Activated naive CD4-positive, alpha-beta T cell treated with anti-CD3 and anti-CD28 coated beads, Interleukin-2, amount 50 U/mL, for 24 hours (primary cell): Measurements from ENCODE around the gene USP36.
A peak's percentile ranks its signal among the peaks of the same experiment; 100 is the strongest.

Experiments used
- H3K27ac Mint-ChIP-seq: one replicate; pipeline ENCODE4 v1.8.0; 2021; ENCODE audit warnings: mild to moderate bottlenecking, mixed read lengths
- H3K27me3 Mint-ChIP-seq: one replicate; pipeline ENCODE4 v1.8.0; 2021; ENCODE audit warnings: mixed read lengths
- H3K36me3 Mint-ChIP-seq: one replicate; pipeline ENCODE4 v1.8.0; 2021; ENCODE audit warnings: mixed read lengths
- H3K4me1 Mint-ChIP-seq: one replicate; pipeline ENCODE4 v1.8.0; 2021; ENCODE audit warnings: mixed read lengths
- H3K4me3 Mint-ChIP-seq: one replicate; pipeline ENCODE4 v1.8.0; 2021; ENCODE audit warnings: mild to moderate bottlenecking, mixed read lengths
- H3K9me3 Mint-ChIP-seq: one replicate; pipeline ENCODE4 v1.8.0; 2021; ENCODE audit warnings: mixed read lengths

Gene USP36

GRCh38 chr17:78855561-78856165 lies 15.0 kb upstream of the USP36 start:
- Mint-ChIP-seq H3K27ac (no peak overlapping the region), H3K36me3 (no peaks in the 10 kb centered on the region), H3K27me3 (no peaks in the 10 kb centered on the region), H3K9me3 (no peaks in the 10 kb centered on the region), H3K4me1 (no peaks in the 10 kb centered on the region), H3K4me3 (no peak overlapping the region)

DNA sequence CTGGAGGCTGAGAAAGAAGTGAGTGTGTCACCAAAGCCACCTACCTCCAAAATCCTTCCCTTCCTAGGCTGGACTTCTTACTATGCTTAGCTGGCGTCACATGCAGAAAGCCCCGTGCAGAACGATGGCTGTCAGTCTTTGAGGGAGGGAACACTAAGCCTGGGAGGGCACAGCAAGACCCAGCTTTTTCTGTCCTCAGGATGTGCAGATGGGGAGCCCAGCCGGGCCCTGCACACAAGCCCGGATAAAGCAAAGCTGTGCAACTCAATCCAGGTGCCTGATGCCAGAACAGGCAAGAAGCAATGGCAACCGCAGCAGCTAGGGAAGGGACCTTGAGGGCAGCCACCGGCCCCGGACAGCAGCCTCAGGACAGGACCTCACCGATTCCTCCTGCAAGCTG lies 13.9 kb upstream of the USP36 start:
- Mint-ChIP-seq H3K36me3 (no peaks in the 10 kb centered on the region), H3K9me3 (no peaks in the 10 kb centered on the region), H3K4me1 (no peaks in the 10 kb centered on the region), H3K27me3 (no peaks in the 10 kb centered on the region), H3K4me3 (no peak overlapping the region), H3K27ac (no peak overlapping the region)

DNA sequence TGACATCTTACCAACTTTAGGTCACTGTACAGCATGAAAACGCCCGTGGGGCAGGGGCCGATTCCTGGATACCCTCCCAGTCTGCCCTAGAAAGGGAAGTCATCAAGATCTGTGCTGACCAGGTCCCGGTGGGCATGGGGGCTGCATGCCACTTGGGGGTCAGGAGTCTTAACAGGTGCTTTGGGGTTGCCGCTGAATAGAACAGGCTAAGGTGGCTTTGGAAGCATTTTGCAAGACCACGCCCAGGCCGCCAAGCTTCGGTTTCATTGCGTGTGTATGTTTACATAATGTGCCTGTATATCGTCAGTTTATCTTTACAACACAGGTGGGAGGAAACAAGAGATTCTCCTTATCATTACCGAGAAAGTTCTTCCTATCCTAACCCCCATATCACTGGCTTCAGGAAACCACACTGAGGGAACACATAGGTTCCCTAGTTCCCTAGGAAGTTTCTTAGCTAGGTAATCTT lies 13.3 kb upstream of the USP36 start:
- no peak overlapping the region for H3K27ac Mint-ChIP-seq
- no peak overlapping the region for H3K4me3 Mint-ChIP-seq
- H3K9me3 Mint-ChIP-seq = no peaks in the 10 kb centered on the region
- H3K36me3 Mint-ChIP-seq = no peaks in the 10 kb centered on the region
- H3K4me1 Mint-ChIP-seq = no peaks in the 10 kb centered on the region
- H3K27me3 Mint-ChIP-seq = no peaks in the 10 kb centered on the region

- Mint-ChIP-seq H3K4me3 (no peak overlapping the region), H3K27me3 (no peaks in the 10 kb centered on the region), H3K36me3 (no peaks in the 10 kb centered on the region), H3K4me1 (no peaks in the 10 kb centered on the region), H3K9me3 (no peaks in the 10 kb centered on the region), H3K27ac (no peak overlapping the region)
Measured at GRCh38 chr17:78852709-78853121, 12.1 kb upstream of the USP36 start.

GRCh38 chr17:78849026-78849425 lies 8.4 kb upstream of the USP36 start:
- Mint-ChIP-seq H3K36me3 (no peaks in the 10 kb centered on the region), H3K4me1 (peaks cover 7% of the 10 kb centered on the region), H3K4me3 (no peak overlapping the region), H3K27ac (no peak overlapping the region), H3K9me3 (no peaks in the 10 kb centered on the region), H3K27me3 (no peaks in the 10 kb centered on the region)

DNA sequence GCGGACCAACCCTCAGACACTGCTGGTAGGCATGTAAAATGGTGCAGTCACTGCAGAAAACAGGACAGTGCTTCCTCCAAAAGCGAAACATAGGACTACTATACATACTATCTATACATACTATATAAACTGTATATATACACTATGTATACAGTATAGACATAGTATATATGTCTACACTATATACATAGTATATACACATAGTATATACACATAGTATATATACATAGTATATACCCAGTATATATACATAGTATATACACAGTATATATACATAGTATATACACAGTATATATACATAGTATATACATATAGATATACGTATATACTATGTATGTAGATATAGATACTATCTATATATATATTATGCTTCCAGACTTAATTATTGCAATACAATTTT lies 6.4 kb upstream of the USP36 start:
- no peak overlapping the region for H3K27ac Mint-ChIP-seq
- H3K4me3 Mint-ChIP-seq = no peak overlapping the region
- no peaks in the 10 kb centered on the region for H3K36me3 Mint-ChIP-seq
- no peaks in the 10 kb centered on the region for H3K27me3 Mint-ChIP-seq
- H3K9me3 Mint-ChIP-seq = no peaks in the 10 kb centered on the region
- peaks cover 12% of the 10 kb centered on the region for H3K4me1 Mint-ChIP-seq

GRCh38 chr17:78844301-78845005 lies 3.8 kb upstream of the USP36 start:
- Mint-ChIP-seq H3K27me3 (no peaks in the 10 kb centered on the region), H3K4me1 (peaks cover 16% of the 10 kb centered on the region), H3K27ac (peak overlapping the region; percentile 33), H3K4me3 (no peak overlapping the region), H3K36me3 (peaks cover 2% of the 10 kb centered on the region), H3K9me3 (no peaks in the 10 kb centered on the region)

- Mint-ChIP-seq H3K27ac (no peak overlapping the region), H3K27me3 (no peaks in the 10 kb centered on the region), H3K9me3 (no peaks in the 10 kb centered on the region), H3K36me3 (peaks cover 6% of the 10 kb centered on the region), H3K4me1 (peaks cover 28% of the 10 kb centered on the region), H3K4me3 (no peak overlapping the region)
Measured at GRCh38 chr17:78842881-78843565, 2.4 kb upstream of the USP36 start.

DNA sequence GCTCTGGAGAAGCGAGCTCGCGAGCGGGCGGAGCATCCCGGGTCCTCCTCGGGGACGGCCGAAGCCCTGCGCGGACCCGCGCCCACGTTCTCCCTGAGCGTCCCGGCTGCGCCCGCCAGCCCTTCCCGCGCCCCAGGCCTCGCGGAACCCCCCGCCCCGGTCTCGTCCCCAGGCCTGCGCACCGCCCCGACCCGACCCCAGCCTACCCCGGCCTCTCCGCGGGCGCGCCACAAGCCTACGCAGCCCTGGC lies 159 bp downstream of the USP36 start:
- Mint-ChIP-seq H3K9me3 (no peaks in the 10 kb centered on the region), H3K27me3 (no peaks in the 10 kb centered on the region), H3K4me1 (peaks cover 51% of the 10 kb centered on the region), H3K4me3 (peak overlapping the region; percentile 84), H3K27ac (peak overlapping the region; percentile 95), H3K36me3 (peaks cover 19% of the 10 kb centered on the region)

GRCh38 chr17:78839762-78840529 lies 668 bp downstream of the USP36 start:
- peak overlapping the region; percentile 89 for H3K27ac Mint-ChIP-seq
- peaks cover 51% of the 10 kb centered on the region for H3K4me1 Mint-ChIP-seq
- peaks cover 19% of the 10 kb centered on the region for H3K36me3 Mint-ChIP-seq
- no peaks in the 10 kb centered on the region for H3K27me3 Mint-ChIP-seq
- H3K4me3 Mint-ChIP-seq = peak overlapping the region; percentile 95
- no peaks in the 10 kb centered on the region for H3K9me3 Mint-ChIP-seq

- H3K9me3 Mint-ChIP-seq = no peaks in the 10 kb centered on the region
- H3K27ac Mint-ChIP-seq = peak overlapping the region; percentile 89
- peak overlapping the region; percentile 95 for H3K4me3 Mint-ChIP-seq
- H3K4me1 Mint-ChIP-seq = peaks cover 47% of the 10 kb centered on the region
- peaks cover 19% of the 10 kb centered on the region for H3K36me3 Mint-ChIP-seq
- H3K27me3 Mint-ChIP-seq = no peaks in the 10 kb centered on the region
Measured at GRCh38 chr17:78839235-78839761, 1.3 kb downstream of the USP36 start.

DNA sequence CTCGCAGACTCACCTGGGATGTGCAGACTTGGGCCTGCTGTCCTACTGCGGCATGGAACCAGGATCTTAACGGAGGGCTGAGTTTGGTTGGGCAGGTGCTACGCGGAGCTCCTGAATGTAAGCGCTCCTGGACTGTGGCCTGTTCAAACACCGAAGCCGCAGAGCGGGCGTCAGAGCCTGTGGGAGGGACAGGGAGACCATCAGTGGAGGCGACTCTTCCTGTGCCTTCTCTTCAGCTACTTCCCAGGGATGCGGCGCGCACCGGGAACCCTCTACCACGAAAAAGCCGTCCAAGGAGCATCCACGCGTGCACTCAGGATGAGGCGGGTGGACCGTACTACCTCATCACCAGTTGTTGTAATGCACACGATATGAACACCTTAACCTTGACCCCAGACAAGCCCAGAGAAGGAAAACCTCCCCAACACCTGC lies 2.0 kb downstream of the USP36 start:
- H3K27me3 Mint-ChIP-seq = no peaks in the 10 kb centered on the region
- no peaks in the 10 kb centered on the region for H3K9me3 Mint-ChIP-seq
- H3K4me3 Mint-ChIP-seq = peak overlapping the region; percentile 95
- peak overlapping the region; percentile 46 for H3K27ac Mint-ChIP-seq
- H3K36me3 Mint-ChIP-seq = peaks cover 21% of the 10 kb centered on the region
- H3K4me1 Mint-ChIP-seq = peaks cover 43% of the 10 kb centered on the region

GRCh38 chr17:78836420-78837021 lies 4.1 kb downstream of the USP36 start:
- Mint-ChIP-seq H3K27ac (no peak overlapping the region), H3K36me3 (peaks cover 22% of the 10 kb centered on the region), H3K4me3 (peak overlapping the region; percentile 16), H3K9me3 (no peaks in the 10 kb centered on the region), H3K27me3 (no peaks in the 10 kb centered on the region), H3K4me1 (peaks cover 41% of the 10 kb centered on the region)

DNA sequence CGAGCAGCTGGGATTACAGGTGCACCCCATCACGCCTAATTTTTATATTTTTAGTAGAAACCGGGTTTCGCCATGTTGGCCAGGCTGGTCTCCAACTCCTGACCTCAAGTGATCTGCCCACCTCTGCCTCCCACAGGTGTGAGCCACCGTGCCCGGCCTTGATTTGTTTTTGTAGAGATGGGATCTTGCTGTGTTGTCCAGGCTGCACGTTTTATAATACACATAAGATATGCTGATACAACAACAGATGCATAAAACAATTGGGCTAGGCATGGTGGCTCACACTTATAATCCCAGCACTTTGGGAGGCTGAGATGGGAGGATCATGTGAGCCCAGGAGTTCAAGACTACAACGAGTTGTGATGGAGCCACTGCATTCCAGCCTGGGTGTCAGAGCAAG lies 6.0 kb downstream of the USP36 start:
- no peak overlapping the region for H3K27ac Mint-ChIP-seq
- no peaks in the 10 kb centered on the region for H3K27me3 Mint-ChIP-seq
- H3K4me3 Mint-ChIP-seq = no peak overlapping the region
- peaks cover 47% of the 10 kb centered on the region for H3K4me1 Mint-ChIP-seq
- no peaks in the 10 kb centered on the region for H3K9me3 Mint-ChIP-seq
- H3K36me3 Mint-ChIP-seq = peaks cover 27% of the 10 kb centered on the region

GRCh38 chr17:78832541-78832810 lies 8.1 kb downstream of the USP36 start:
- Mint-ChIP-seq H3K4me1 (peaks cover 40% of the 10 kb centered on the region), H3K27ac (no peak overlapping the region), H3K9me3 (no peaks in the 10 kb centered on the region), H3K4me3 (no peak overlapping the region), H3K27me3 (no peaks in the 10 kb centered on the region), H3K36me3 (peaks cover 26% of the 10 kb centered on the region)
